GM18511 (cell line): ENCODE measurements around the gene UPK1B.
"Not testable (repeated sequence)": the region's sequence is repeated elsewhere in the genome, so short reads cannot be mapped to it uniquely, and the experiment has no call there.

Experiments used
- ATAC-seq: cut with Tn5 transposase; IDR thresholded peaks from one replicate; pipeline ENCODE4 v1.9.1; 2021; ENCODE audit warnings: mild to moderate bottlenecking, moderate library complexity; ENCODE audit not compliant: unreplicated experiment

The UPK1B gene

DNA sequence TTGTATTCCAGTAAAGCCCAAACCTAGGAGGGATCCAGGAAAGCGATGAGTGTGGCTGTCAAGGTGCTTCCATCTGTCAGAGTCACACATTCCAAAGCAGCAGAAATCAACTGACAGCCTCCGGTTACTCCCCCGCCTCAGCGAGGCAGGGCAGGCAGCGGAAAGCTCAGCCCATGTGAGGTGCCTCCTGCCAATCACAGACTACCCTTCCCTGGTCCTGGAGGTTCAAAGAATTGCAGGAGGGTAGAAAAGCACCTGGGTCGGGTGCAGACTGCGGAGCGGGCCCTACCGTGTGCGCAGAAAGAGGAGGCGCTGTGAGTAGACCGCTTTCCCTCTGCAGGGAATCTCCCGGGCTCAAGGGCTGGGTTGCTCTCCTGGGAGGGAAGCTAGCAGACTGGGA lies at the start of gene UPK1B:
UPK1B (plus strand) TSS at position 274 of the 400 bp plus-strand sequence. CDS start 13,144 bp downstream, outside the sequence.
- ATAC-seq: no peak

DNA sequence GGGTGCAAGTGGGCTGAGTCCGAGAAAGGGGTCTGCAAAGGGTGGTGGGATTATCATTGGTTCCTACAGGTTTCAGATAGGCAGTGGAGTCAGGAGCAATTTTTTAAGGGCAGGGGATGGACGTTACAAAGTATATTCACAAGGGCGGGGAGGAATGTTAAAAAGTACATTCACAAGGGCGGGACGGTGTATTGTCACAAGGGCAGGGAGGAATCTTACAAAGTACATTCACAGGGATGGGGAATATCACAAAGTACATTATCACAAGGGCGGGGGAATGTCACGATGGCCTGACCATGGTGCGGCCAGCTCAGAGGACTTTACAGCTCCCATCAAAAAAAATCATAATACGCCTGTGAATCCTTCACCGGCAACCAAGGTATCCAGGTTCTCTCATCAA lies 48.1 kb upstream of the UPK1B start:
- ATAC-seq: no peak

DNA sequence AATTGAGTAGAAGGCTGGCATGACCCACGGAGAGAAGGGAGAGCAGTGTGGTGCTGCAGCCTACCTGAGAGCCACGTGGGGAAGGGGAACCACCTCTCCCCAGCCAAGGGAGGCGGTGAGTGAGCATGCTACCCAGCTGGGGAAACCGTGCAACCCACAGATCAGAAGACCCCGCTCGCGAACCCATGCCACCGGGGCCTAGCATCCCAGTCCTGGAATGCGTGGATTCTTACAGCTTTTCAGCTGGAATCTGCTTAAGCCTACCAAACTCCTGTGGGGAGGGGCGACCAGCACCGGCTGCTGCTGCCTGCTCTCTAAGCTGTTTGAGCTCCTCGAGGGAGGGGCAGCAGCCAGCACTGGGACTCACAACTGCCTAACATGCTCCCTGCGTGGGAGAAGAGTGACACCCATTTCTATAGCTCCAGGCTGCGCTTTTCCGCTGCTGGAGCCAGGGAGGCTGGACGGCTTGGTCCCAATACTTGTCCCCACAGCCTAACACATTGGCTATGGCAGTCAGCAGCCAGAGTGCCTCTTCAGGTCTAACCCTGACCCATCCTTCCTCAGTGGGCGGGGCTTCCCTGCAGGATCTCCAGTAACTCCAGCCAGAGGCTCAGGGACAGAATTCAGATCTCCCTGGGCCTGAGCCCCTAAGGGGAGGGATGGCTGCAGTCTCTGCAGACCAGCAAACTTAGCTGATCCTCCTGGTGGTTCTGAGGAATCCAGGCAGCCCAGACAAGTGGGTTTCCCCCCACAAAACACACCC lies 47.5 kb upstream of the UPK1B start:
- ATAC-seq: no peak

DNA sequence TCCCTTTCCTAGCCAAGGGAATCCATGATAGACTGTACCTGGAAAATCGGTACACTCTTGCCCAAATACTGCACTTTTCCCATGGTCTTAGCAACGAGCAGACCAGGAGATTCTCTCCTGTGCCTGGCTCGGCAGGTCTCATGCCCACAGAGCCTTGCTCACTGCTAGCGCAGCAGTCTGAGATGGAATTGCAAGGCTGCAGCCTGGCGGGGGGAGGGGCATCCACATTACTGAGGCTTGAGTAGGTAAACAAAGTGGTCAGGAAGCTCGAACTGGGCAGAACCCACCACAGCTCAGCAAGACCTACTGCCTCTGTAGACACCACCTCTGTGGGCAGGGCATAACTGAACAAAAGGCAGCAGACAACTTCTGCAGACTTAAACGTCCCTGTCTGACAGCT lies 43.1 kb upstream of the UPK1B start:
- not testable (repeated sequence) for ATAC-seq

DNA sequence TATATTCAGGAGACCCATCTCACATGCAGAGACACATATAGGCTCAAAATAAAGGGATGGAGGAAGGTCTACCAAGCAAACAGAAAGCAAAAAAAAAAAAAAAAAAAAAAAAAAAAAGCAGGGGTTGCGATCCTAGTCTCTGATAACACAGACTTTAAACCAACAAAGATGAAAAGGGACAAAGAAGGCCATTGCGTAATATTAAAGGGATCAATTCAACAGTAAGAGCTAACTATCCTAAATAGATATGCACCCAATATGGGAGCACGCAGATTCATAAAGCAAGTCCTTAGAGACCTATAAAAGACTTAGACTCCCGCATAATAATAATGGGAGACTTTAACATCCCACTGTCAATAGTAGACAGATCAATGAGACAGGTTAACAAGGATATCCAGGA lies 41.1 kb upstream of the UPK1B start:
- ATAC-seq: not testable (repeated sequence)

DNA sequence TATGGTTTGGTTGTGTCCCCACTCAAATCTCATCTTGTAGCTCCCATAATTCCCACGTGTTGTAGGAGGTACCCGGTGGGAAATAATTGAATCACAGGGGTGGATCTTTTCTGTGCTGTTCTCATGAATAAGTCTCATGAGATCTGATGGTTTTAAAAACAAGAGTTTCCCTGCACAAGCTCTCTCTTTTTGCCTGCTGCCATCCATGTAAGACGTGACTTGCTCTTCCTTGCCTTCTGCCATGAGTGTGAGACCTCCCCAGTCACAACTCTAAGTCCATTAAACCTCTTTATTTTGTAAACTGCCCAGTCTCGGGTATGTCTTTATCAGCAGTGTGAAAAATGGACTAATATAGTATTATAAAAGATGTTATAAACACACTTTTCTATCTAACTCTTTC lies 34.0 kb upstream of the UPK1B start:
- ATAC-seq: not testable (repeated sequence)

DNA sequence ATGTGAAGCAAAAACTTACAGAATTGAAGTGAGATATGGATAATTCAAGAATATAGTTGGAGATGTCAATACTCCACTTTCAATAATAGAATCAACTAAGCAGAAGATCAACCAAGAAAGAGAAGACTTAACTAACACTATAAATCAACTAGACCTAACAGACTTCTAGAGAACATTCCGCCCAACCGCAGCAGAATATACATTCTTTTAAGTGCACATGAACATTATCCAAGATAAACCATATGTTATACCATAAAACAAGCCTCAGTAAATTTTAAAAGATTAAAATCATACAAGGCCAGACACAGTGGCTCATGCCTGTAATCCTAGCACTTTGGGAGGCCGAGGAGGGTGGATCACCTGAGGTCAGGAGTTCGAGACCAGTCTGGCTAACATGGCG lies 32.9 kb upstream of the UPK1B start:
- ATAC-seq: no peak

DNA sequence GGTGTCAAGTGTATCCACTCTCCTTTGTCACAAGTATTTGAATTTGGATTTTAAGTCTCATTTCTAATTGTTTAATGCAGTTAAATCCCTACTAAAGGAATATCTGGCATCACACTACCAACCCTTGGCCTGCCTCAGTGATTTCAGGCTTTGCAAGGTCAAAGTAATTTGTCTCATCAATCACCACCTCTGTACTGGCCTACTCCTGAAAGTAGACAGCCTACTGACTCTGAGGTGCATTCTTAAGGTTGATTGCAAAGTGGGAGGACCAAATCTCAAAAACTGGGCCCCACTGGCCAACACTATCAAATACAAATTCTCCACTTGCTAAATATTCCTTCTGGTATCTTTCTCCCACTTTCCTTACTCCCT lies 28.3 kb upstream of the UPK1B start:
- ATAC-seq: peak; percentile 41

DNA sequence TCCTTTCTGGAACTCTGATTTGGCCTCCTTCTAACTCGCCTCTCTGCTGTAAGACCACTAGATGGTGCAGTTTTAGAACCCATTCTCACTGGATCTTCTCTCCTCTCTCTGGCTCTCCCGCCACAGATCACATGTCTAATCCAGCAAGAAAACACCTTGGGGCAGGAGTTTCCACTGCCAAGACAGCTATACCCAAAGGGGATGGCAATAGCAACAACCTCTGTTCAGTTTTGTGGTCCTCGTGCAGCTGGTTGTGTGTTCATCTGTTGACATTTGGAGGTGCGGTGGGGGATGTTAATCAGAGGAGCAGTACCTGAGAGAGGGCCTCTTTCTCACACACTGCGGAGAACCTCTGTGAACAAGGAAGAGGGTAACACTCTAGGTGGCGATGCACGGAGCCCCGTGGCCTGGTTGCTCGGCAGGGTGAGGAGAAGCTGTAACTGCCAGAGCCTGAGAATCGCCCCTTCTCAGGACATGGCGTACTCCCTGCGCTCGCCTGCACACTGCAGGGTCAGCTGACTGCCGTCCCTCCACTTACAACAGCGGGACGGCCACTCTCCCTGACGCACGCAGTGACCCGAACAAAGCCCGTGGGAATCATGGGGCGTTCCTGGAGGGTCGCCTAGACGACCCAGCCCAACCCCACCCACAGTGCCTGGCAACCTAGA lies 27.8 kb upstream of the UPK1B start, which contains the start of gene TEX55:
TEX55 (plus strand) TSS at position 666 of the 668 bp plus-strand sequence. CDS start 25 bp downstream, outside the sequence.
- peak; percentile 71 for ATAC-seq

DNA sequence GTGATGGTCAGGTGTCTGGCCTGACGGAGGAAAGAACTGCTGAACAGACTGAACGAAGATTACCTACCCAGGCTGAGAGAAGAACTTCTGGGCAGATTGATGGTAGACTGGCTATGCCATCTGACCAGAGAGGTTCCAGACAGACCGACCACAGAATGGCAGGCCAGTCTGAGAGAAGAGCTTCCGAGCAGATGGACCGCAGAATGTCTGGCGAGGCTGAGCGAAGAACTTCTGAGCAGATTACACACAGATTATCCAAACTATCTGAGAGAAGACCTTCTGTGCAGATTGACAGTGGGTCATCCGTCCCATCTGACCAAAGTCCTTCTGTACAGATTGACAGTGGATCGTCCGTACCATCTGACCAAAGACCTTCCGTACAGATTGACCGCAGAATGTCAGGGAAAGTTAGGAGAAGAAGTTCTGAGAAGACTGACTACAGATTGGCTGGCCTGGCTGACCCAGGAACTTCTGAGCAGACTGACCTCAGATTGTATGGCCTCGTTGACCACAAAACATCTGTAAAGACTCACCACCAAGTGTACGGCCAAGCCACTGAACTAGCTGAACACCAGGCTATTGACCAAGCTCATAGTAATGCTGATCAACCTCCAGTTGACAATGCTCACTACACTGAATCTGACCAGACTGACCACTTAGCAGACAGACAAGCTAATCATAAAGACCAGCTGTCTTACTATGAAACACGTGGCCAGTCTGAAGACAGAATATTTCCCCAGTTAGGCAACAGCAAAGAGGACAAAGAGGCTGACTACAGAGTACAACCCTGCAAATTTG lies 26.6 kb upstream of the UPK1B start:
- ATAC-seq: no peak

DNA sequence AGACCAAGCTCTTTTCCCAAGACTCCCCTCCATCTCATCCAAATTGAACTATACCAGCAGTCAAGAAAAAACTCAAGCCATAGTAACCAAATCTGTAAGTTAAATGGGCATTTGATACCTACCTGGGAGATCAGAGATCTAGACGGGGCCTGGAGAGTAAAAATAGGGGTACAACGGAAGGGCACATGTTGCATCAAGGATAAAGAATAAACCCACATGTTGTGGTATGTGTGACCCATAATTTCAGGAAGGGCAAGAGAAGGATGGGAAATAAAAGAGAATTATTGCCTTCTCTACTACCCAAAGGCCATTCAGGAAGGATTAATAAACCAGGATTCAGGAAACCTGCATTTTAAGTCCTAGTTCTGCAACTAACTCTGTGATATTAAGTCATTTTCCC lies 25.9 kb upstream of the UPK1B start:
- no peak for ATAC-seq

DNA sequence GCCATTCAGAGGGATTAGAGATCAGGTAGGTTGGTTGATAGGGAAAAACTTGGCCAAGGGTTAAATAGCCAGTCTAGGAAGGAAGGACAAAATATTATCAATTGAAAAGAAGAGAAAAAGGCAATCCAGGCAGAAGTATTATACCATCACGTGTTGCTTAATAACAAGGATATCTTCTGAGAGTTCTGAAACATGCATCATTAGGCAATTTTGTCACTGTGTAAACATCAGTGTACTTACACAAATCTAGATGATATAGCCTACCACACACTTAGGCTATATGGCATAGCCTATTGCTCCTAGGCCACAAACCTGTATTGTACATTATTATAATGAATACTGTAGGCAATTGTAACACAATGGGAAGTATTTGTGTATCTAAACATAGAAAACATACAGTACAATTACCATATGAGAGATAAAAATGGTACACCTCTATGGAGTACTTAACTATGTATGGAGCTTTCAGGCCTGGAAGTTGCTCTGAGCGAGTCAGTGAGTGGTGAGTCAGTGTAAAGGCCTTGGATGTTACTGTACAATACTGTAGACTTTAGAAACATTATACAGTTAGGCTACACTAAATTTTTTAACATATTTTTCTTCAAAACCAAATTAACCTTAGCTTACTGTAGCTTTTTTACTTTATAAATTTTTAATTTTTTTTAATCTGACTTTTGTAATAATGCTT lies 24.8 kb upstream of the UPK1B start:
- ATAC-seq: no peak

DNA sequence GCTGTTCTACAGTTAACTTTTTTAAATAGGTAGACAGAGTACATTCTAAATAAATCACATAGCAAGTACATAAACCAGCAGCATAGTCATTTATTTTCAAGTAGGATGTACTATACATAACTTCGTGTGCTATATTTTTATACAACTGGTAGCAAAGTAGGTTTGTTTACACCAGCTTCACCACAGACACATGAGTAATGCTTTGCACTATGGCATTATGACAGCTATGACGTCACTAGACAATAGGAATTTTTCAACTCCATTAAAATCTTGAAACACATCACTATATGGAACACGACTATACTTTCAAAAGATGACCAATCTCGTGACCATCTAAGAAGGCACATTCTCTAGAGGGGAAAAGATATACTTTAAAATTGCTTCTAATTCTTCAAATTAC lies 23.9 kb upstream of the UPK1B start:
- no peak for ATAC-seq

DNA sequence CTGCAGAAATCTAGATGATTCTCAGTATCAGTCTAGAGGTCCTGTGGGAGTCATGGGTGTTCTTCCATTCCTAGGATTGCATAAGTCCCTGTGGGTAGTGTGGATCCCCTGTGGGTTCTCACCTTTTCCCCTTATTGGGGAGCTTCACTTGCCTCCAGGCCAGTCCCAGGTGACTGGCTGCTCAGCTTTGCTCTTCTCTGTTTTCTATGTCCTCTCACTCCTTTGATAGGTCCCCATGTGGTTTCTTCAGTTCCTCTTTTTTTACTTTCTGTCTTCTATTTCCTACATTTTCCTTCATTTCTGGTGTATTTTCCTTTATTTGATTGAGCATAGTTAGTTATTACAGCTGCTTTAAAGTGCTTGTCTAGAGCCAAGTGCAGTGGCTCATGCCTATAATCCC lies 16.5 kb upstream of the UPK1B start:
- ATAC-seq: no peak

DNA sequence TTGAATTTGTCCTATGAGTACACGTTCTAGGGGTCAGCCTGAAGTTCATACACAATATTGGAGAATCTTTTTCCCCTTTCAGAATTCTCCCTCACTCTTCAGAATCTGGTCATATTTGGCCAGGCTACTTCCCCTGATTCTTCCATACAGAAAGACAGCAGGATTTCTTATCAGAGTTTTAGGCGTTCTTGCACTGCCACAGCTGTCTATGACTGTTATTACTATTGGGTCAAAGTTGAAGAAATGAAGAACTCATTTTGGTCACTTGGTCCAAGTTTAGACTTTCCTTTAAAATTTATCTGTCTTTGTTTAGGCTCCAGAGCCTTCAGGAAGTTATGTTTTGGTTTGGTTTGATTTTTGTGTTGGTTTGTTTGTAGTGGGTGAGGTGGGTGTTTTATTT lies 15.4 kb upstream of the UPK1B start:
- ATAC-seq: no peak

DNA sequence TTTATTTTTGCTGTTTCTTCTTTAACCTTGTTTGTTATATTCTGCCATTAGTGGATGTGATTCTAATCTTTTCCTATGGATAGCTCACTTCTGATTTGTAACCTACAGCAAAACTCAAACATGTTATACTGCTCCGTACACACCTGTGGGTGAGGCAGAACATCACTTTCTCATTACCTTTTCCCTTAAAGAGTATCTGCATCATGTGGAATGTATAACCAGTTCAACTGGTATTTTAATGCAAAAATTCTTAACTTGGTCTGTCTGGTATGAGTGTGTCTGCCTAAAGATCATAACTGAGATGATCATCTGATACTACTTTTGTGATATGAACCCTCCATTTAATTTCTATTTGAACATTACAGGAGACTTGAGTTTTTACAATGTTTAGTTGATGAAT lies 13.0 kb upstream of the UPK1B start:
- ATAC-seq: no peak

DNA sequence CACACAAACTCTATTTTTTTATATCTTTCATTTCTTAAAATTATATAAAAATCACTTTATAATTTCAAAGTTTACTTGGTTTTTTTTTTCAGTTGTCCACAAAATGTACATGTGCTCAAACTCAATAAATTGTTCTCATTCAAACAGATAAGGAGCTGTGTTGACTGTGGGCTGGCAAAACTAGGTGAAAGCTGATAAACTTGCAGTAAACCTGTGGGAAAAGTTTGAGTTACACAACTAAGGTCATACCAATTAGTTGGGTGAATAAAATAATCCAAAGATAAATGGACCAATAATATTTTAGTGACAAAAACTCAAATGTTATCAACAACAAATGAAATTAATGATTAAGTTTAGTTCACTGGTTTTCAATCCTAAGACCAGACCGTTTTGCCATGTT lies 12.6 kb upstream of the UPK1B start:
- ATAC-seq: no peak

DNA sequence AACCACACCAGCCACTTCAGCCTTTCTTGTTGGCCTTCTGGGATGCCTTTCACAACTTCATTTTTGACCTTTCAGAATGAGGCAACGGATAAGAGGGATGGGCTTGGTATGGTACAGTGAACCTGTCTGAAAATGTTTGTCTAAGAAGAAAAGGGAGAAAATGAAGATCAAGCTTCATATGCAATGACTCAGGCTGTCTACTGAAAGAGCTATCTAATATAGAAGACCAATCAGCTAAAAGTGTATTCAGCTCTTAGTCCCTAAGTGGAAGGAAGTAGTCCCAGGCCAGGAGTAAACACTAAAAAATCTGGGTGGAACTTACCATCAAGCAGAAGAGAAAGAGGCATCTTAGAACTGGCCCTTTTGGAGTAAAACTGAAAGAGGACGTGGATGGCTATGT lies 12.2 kb upstream of the UPK1B start:
- no peak for ATAC-seq

DNA sequence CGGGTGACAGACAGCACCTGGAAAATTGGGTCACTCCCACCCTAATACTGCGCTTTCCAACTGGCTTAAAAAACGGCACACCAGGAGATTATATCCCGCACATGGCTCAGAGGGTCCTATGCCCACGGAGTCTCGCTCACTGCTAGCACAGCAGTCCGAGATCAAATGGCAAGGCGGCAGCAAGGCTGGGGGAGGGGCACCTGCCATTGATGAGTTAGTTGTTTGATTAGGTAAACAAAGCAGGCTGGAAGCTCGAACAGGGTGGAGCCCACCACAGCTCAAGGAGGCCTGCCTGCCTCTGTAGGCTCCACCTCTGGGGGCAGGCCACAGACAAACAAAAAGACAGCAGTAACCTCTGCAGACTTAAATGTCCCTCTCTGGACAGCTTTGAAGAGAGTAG lies 8.7 kb upstream of the UPK1B start:
- ATAC-seq: not testable (repeated sequence)

DNA sequence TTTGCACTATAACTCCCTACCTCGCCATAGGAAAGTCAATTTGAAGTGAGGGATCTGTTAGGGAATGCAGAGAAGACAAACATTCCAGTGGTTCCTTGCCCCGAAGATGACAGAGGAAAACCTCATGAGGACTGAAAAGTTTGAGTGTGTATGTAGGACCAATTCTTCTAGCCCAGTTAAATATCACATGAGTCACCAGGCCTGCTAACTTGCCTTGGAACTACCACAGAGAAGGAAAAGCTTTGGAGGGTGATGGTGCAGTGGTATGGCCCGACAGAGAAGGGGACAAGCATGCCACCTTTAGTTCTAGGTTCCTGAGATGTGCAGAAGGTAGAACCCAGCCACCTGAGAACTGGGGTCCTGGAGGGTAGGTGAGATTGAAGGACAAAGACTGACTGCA lies 2.6 kb upstream of the UPK1B start:
- no peak for ATAC-seq
